GM18873 (cell line): ENCODE data around the gene PAPPA2.
A peak's percentile ranks its signal among the peaks of the same experiment; 100 is the strongest.

Experiments
- ATAC-seq: cut with Tn5 transposase; IDR thresholded peaks from one replicate; pipeline ENCODE4 v1.9.1; 2021; ENCODE audit warnings: mild to moderate bottlenecking, moderate library complexity, moderate number of reproducible peaks; ENCODE audit not compliant: unreplicated experiment, low FRiP score

PAPPA2 gene

DNA sequence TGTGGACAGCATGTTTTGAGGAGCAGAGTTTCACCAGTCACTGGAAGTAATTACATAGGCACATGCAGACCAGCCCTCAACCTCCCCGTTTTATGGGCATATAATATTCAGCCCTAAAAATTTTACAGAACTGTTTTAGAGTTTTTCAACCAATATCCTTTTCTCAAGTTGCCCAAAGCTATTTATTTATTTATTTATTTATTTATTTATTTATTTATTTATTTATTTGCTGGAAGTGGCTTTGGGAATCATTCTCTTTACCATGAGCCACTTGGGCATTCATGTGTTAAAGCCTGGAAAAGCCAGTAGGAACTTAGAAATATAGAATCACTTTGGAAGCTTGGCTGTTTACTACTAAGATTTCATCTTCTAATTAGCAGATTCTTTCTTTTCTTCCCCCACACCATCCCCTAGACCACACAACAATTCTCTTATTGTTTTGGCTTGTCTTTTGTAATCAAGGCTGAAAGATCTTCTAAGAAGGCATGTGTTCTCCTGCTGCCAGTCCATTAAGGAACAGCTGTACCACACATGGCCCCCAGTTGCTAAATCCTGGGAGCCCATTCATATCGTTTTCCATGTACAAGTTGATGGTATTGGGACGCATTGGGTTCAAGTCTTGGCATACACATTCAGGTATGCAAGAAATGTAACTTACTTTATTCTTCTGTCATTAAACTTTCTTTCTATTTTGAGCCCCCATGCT lies 220.0 kb downstream of the PAPPA2 start:
- no peak for ATAC-seq

DNA sequence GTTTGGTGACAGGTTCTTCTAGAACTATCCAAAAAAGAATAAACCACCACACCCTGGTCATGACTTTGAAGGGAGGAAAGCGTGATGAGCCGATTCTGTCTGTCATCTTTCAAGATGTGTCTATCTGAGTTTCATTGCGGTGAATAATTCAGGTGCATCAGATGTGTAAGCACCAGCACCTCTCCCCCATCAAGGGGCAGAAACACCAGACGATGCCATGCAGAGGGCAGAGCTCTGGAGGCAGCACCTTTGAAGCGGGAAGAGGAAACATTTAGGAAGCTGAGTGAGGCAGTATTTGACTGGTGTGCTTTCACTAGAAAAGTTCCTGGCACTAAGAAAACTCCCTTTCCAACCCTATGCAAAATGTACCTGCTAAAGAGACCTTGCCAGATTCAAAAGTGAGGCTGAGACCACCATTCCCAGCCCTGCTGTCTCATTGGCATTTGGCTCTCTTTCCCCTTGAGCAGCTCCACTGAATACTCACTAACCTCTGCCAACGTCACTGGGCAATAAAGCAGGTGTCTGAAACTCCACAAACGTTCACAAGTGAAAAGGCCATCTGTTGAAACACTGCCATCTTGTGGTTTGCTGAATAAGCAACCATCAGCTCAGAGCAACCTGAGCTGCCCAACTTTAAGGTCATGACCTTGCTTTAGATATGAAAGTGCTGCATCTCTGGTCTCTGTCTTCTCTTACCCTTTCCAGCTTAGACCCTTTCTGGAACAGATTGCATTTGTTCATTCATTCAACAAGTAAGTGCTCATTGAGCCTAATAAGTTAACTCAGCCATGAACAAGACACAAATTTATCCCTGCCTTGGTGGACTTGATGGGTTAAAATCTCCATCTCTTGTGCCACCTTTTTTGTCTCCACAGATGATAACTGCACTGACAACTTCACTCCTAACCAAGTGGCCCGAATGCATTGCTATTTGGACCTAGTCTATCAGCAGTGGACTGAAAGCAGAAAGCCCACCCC lies 228.6 kb downstream of the PAPPA2 start:
- peak; percentile 86 for ATAC-seq

DNA sequence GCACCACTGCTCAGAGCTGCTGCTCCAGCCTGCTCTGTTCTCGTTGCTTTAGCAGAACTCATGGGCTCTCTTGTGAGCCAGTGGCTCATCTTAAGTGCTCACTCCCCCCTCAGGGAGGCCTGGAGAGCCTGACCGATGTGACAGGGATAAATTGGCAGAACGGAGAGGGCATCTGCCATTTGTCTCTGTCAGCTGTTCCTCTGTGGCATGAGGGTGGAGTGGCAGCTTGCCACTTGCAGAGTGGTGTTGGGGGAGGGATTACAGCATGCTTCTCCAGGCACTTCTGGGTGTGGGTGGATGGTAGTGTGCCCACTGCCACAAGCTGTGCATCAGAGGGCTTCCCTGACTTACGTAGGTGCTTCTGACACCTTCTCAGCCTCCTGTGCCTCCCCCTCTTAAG lies 229.5 kb downstream of the PAPPA2 start:
- ATAC-seq: no peak

DNA sequence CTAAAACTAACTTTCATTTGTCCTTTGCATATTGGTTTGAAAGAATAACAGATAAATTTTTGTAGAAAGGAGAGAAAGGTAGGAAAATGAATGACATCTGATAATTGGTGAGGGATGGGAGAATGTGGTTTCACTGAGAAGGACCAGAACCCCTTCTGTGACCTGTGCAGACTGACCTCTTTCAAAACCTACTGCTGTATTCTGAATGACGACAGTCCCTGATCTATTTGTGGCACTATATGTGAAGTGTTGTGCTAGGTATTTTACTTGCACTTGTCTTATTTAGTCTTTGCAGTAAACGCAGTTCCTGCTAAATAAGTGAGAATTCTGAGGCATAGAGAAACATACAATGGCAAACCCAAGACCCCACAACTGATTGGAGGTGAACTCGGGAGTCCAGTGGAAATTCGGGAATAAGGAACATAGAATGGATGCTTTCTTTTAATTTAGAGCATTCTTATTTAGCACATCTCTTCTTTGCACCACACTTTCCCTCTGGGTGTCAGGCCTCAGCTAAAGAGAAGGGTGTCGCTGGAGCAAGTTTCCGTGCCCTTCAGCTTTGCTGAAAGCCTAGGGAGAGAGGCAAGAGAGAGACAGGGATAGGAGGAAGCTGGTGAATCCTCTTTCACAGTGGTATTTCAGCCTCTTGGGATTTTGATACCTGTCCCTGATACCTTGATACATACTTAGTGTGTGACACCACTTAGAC lies 230.2 kb downstream of the PAPPA2 start:
- ATAC-seq: no peak

DNA sequence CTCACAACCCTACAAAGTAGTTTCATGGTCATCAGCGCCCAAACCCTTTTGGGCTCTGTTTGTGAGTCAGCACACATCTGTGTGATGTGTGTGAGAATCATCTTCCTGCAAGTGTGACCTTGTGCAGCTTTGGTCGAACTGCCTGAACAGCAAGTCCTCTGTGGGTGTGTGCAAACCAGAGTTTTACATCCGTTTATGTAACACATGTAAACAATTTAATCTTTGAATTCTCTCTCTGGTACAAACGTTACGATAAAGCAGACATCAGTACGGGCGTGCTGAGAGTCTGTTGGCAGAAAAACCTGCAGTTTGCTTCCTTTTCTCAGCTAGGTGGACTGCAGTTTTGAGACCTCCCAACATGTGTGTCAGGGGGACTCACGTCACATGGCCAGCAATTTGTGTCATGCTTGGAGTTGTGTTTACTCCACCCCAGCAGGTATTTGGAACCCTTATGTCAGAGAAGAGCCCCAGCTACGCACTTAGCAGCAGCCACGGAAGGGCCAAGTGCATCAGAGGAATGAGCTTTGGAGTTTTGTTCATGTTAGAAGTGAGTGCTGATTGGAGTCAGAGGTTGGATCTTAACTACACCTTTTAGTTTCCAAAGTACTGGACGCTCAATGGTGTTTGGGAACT lies 230.8 kb downstream of the PAPPA2 start:
- ATAC-seq: no peak

DNA sequence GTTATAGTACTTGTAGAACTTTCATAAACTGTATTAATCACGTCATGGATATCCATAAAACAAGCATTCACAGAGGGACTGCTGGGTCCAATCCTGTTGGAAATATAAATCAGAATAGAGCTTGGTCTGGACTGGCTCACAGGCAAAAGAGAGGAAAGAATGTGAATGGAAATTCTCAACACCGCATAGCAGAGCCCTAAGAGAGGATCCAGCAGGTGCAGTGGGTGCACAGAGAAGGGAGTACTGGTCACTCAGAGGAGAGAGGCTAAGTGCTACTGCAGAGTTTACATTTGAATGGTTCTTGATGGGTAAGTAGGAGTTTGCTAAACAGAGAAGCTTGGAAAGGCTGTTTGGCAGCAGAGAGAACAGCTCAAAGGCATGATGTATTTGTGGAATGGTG lies 231.7 kb downstream of the PAPPA2 start:
- no peak for ATAC-seq

DNA sequence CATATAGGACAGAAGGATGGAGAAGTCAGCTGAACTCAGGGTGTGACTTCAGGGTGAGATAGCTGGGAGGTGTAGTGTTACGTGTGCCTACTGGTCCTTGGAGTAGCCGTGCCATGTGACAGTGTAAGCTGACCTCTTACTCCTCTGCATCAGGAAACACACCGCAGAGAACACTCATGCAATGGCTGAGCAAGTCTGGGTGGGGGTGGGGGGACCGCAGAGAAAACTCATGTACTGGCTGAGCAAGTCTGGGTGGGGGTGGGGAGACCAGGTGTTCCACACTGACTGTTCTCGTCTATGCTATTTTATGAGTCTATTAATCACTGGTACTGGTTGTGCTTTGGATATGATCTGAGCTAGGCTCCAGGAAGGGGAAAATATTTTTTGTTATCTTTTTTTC lies 233.1 kb downstream of the PAPPA2 start:
- ATAC-seq: no peak

DNA sequence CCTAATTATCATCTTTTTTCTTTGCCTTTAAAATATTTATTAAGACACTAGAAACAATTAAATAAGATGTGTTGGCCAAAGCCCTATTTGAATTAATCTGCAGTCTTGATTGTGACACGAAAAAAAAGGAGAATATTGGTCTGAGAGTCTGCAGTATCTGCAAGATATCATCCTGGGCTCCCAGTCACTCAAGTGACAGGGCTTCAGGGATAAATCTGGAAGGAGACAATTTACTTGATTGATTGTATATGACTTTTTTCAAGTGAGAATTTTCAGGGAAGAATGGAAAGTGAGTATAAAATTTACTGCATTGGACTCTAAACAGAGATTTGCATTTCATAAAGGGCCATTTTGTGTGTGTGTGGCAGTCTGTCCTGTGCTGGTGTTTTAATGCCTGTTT lies 233.7 kb downstream of the PAPPA2 start:
- no peak for ATAC-seq

DNA sequence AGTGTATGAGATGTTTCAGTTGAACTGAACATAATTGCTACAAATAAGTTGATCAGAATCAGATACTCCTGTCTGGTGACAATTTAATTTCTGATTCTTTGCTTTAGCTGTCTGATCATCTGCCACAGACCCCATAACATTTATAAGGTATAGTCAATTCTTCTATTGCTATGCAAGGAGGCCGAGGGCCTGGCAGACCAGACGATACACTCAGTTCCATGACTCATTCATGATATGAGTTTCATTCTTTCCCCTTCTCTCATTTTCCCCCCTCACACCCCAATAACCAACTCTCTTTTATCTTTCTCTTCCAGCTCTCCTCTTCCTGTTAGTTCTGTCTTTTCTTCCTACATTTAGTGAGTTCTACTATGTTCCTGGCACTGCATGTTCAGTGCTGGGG lies 236.8 kb downstream of the PAPPA2 start:
- no peak for ATAC-seq

DNA sequence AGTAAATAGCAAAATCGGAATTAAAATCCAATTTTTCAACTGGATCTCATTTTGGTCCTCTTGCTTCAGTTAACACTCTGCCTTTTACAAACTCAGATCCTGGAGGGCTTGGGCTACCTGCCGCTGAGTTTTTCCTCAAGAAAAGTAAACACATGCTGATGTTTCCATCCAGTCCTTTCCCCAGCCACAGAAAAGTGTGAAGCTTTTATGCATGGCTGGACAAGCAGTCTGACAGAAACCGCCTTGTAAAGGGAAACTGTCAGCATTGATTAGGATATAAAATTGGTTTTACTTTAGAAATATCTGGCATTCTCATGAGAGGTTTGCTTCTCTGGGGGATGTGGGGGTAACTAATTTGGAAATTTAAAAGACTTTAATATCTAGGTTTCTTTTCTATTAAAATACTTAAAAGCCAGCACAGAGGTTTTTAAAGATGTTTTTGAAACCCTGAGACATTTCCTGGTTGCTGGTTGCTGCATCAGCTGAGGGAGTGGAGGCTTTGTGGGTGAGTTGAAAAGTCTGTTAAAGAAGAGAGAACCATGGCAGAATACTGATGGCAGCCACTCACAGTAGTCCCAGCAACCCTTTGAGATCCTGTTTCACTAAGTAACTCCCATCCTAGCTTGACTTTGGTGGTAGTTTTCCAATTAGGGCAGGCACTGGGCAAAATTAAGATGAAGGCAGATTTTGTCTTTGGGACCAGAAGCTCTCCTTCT lies 238.3 kb downstream of the PAPPA2 start:
- ATAC-seq: no peak

DNA sequence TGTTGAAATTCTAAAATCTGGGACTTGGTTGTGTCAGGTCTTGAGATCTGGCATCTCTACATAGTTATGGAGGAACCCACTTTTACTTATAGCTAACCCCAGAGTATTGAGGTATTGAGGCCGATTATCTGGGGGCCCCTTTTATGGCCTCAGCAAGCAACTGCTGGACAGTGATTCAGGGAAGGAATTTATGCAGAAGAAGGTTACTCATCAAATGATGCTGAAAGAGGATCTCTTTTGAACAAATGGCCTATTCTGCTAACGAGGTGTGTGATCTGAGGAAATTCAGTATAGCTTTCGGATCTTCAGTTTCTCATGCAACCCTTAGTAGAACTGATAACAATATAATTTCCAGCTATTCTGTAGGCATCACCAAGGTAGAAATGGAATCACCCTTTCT lies 239.9 kb downstream of the PAPPA2 start:
- ATAC-seq: no peak

DNA sequence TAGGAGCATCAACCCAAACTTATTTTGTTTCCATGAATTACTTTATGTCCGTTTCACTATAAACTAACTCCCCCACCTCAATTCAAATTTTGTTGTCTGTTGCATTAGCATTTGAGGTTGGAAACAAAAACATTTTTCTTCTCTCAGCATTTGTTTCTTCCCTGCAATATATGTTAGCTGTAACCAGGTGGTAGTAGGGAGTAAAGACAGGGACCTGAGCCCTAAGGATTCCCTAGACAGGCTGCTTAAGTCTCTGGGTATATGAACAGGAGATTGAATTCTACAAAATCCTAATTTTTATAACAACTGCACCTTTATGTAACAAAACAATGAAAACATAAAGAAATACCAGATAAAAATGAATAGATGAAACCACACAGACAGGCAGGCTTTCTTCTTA lies 242.6 kb downstream of the PAPPA2 start:
- no peak for ATAC-seq

DNA sequence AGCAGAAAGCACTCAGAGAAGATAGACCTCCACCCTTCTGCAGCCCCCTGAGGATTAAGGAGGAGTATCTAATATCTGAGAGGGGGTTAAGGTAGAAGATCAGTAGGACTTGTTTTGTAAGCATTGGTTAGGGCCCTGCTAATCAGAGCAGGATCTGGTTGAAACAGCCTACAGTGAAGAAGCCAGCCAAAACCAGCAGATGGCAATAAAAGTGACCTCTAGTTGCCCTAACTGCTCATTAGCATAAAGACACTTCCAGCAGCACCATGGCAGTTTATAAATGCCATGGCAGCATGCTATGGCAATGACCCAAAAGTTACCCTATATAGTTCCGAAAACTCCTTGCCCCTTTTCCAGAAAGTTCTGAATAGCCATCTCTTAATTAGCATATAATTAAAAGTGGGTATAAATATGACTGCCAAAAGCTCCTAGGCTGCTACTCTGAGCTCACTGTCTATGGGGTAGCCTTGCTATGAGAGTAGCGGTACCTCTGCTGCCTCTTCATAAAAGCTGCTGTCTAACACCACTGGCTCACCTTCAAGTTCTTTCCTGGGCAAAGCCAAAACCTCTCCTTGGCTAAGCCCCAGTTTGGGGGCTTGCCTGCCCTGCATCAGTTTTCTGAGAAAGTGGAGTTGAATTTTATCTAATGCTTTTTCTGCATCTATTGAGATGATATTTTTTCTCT lies 254.2 kb downstream of the PAPPA2 start:
- ATAC-seq: no peak

DNA sequence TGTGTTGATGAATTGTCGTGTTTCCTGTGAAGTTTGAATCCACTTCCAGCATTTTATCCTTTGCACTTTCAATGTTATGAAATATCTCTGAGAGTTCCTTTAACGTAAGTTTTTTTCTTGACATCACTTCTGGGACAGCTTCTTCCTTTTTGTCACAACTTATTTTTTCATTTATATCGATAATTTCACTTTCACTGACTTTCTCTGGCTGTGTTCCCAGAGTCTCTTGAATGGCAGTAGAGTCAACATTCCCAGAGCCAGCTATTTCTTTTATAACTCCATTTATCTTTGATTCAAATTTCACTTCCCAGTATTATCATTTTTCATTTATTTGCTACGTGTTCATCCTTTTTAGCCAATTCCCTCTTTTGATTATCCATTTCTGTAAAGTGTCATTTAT lies 256.5 kb downstream of the PAPPA2 start:
- no peak for ATAC-seq

DNA sequence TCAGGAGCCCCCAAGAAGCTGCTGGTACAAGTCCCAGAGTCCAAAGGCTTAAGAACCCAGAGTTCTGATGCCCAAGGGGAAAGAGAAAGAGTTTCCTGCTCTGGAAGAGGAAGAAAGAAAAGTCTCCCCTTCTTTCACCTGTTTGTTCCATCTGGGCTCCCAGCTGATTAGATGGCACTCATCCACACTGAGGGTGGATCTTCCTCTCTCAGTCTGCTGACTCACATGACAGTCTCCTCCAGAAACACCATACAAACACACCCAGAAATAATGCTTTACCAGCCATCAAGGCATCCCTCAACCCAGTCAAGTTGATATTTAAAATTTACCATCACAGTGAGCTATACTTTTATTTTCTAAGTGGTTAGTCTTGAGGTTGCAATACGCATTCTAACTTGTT lies 257.9 kb downstream of the PAPPA2 start:
- ATAC-seq: no peak

DNA sequence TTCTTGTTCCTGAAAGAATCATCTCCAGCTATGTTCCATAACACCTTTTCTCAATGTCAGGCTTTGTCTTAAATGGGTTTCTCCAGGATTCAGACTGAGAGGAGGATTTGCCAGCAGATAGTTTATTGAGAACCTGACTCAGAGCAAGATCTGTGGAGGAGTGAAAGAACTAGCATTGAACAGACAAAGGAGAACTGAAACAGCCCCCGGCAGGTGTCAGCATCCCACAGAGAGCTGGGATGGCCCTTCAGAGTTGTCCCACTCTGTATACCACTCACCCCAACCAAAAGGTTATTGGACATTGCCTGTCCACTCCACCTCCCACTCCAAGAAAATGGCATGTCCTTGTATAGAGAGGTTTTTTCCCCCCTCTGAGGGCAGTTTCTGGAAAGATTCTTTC lies 270.7 kb downstream of the PAPPA2 start:
- ATAC-seq: no peak

DNA sequence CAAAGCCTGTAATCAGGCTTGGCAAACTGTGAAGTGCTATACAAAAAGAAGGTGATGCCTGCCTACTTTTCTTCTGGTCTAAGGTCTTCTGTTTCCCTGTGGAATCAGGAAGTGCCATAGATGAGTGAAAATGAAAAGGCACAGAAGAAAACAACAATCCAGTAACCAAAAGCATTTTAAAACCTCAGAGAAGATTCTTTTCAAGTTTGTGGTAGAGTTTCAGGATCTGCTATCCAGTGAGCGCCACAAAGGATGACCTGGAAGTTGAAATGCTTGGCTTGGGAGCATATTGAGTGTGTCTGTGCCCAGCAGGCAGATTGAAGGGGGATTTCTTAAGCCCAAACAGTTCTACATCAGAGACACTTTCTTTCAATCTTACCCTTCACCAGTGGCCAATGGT lies 272.2 kb downstream of the PAPPA2 start:
- no peak for ATAC-seq

DNA sequence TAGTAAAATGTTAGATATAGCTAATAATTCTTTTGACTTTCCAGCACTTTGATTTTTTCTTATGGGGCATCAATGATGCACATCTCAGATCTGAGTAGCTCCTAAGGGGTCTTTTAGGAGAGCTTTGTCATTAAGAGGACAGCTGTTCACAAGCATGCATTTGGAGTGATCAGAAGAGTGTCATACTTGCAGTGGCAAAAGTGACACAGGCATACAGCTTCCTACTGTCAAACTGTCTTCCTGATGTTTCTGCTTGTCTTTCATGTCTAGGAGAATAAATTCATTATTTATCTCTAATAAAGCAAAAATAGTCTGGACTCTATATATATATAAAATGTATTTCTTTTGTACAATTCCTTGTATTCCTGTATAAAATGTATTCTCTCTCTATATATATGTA lies 273.0 kb downstream of the PAPPA2 start:
- ATAC-seq: no peak

DNA sequence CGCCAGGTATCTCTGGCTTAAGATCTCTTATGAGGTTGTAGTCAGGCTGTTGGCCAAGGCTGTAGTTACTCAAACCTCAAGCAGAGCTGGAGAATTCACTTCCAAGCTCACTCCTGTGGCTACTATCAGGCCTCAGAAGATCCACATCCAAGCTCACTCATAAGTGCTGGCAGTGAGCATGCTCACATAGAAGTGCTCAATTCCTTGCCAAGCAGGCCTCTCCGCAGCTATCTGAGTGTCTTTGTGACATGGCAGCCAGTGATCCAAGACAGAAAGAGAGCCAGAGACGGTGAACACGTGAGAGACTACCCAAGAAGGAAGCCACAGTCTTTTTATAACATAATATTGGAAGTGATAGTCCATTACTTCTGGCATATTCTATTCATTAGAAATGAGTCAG lies 278.2 kb downstream of the PAPPA2 start:
- no peak for ATAC-seq

DNA sequence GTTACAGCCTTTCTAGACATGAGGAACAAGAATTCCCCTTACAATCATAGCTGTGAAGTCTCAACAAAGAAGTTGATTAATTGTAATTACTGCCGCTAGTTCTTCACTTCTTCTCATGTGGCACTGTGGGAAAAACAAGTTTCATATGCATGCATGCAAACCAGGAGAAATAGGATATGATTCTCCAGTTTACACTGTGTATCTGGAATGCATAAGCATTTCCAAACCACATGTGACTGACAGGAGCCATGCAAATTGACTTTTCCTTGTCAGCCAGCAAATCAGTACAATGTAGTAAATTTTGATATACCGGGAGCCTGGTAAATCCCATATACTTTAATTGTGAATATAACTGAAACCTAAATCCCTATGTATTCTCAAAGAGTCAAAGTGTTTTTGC lies 279.3 kb downstream of the PAPPA2 start:
- ATAC-seq: no peak
